HG02943 (cell line): Measurements from ENCODE around the gene TBC1D8.

Experiments
- ATAC-seq: cut with Tn5 transposase; IDR thresholded peaks from one replicate; pipeline ENCODE4 v1.9.1; 2021; ENCODE audit warnings: mild to moderate bottlenecking, low read depth, moderate library complexity; ENCODE audit not compliant: unreplicated experiment

The TBC1D8 gene

GRCh38 chr2:101164021-101164420, 12.8 kb upstream of the TBC1D8 start:
- no peak for ATAC-seq

- ATAC-seq: no peak
Measured at GRCh38 chr2:101162561-101163330, 11.6 kb upstream of the TBC1D8 start.

- ATAC-seq: no peak
Measured at GRCh38 chr2:101161658-101162057, 10.5 kb upstream of the TBC1D8 start.

- ATAC-seq: no peak
Measured at GRCh38 chr2:101160454-101160853, 9.3 kb upstream of the TBC1D8 start.

- ATAC-seq: no peak
Measured at GRCh38 chr2:101159526-101159925, 8.3 kb upstream of the TBC1D8 start.

GRCh38 chr2:101157272-101157671, 6.1 kb upstream of the TBC1D8 start:
- no peak for ATAC-seq

- ATAC-seq: no peak
Measured at GRCh38 chr2:101153787-101154186, 2.6 kb upstream of the TBC1D8 start.

- no peak for ATAC-seq
Measured at GRCh38 chr2:101153077-101153707, 2.0 kb upstream of the TBC1D8 start.

GRCh38 chr2:101152272-101153076, 1.3 kb upstream of the TBC1D8 start:
- ATAC-seq: peak; percentile 57

- ATAC-seq: no peak
Measured at GRCh38 chr2:101151859-101152271, 683 bp upstream of the TBC1D8 start.

GRCh38 chr2:101150306-101151145, 656 bp downstream of the TBC1D8 start:
- peak; percentile 31 for ATAC-seq

GRCh38 chr2:101149241-101150192, 1.7 kb downstream of the TBC1D8 start:
- no peak for ATAC-seq

- ATAC-seq: no peak
Measured at GRCh38 chr2:101148777-101149176, 2.4 kb downstream of the TBC1D8 start.

GRCh38 chr2:101147971-101148370, 3.2 kb downstream of the TBC1D8 start:
- no peak for ATAC-seq

GRCh38 chr2:101147062-101147461, 4.1 kb downstream of the TBC1D8 start:
- ATAC-seq: no peak

GRCh38 chr2:101146535-101146934, 4.6 kb downstream of the TBC1D8 start:
- ATAC-seq: no peak

GRCh38 chr2:101145406-101145805, 5.8 kb downstream of the TBC1D8 start:
- no peak for ATAC-seq

- ATAC-seq: no peak
Measured at GRCh38 chr2:101142163-101142562, 9.0 kb downstream of the TBC1D8 start.

- ATAC-seq: no peak
Measured at GRCh38 chr2:101140978-101141655, 10.1 kb downstream of the TBC1D8 start.
